DOHH2 (cell line): ENCODE data around the gene TMEM79.

ENCODE experiments used
- H3F3A ChIP-seq: fragments of 200-600 bp; sonication (generic), shearing (Covaris generic); 2 replicates; pipeline ENCODE4 v1.6.0; 2016; ENCODE audit warnings: antibody characterized with exemption, mild to moderate bottlenecking; ENCODE audit not compliant: control insufficient read depth, insufficient read depth
- H3K27ac ChIP-seq: fragments of 200-600 bp; sonication (generic); 2 replicates; pipeline ENCODE4 v1.5.1; 2014; ENCODE audit warnings: low read depth, mild to moderate bottlenecking, low read length, moderate library complexity
- H3K27me3 ChIP-seq: fragments of 200-600 bp; sonication (generic); 2 replicates; pipeline ENCODE4 v1.6.1; 2014; ENCODE audit warnings: mild to moderate bottlenecking, low read length, mixed read lengths; ENCODE audit not compliant: control insufficient read depth
- H3K36me3 ChIP-seq: fragments of 200-600 bp; sonication (generic); 2 replicates; pipeline ENCODE4 v1.6.1; 2014; ENCODE audit warnings: mild to moderate bottlenecking, low read length, moderate library complexity, mixed read lengths; ENCODE audit not compliant: control insufficient read depth
- H3K4me1 ChIP-seq: fragments of 200-600 bp; sonication (generic); 2 replicates; pipeline ENCODE4 v1.6.1; 2014; ENCODE audit warnings: mild to moderate bottlenecking, low read length, mixed read lengths; ENCODE audit not compliant: control insufficient read depth
- H3K4me2 ChIP-seq: fragments of 200-600 bp; sonication (generic); 2 replicates; pipeline ENCODE4 v1.6.0; 2014; ENCODE audit warnings: mild to moderate bottlenecking, low read length, moderate library complexity
- H3K4me3 ChIP-seq: fragments of 200-600 bp; sonication (generic); 2 replicates; pipeline ENCODE4 v1.5.1; 2014; ENCODE audit warnings: mild to moderate bottlenecking, low read length, mixed read lengths
- H3K79me2 ChIP-seq: fragments of 200-600 bp; sonication (generic); 2 replicates; pipeline ENCODE4 v1.6.1; 2014; ENCODE audit warnings: mild to moderate bottlenecking, low read length, mixed read lengths; ENCODE audit not compliant: control insufficient read depth
- H3K9me2 ChIP-seq: fragments of 200-600 bp; sonication (generic); replicated peaks from 2 replicates; pipeline ENCODE4 v1.6.1; 2014; ENCODE audit warnings: mild to moderate bottlenecking, low read length, mixed read lengths; ENCODE audit not compliant: control insufficient read depth
- H3K9me3 ChIP-seq: fragments of 200-600 bp; sonication (generic); 2 replicates; pipeline ENCODE4 v1.6.1; 2014; ENCODE audit warnings: antibody characterized with exemption, low read length, mixed read lengths; ENCODE audit not compliant: control insufficient read depth, insufficient read depth
- H4K20me1 ChIP-seq: fragments of 200-600 bp; sonication (generic); 2 replicates; pipeline ENCODE4 v1.6.0; 2014; ENCODE audit warnings: low read depth, mild to moderate bottlenecking, antibody characterized with exemption, low read length, moderate library complexity; ENCODE audit not compliant: control insufficient read depth, insufficient read depth
- EZH2phosphoT487 ChIP-seq: fragments of 200-600 bp; sonication (generic); IDR thresholded peaks from 2 replicates; pipeline ENCODE4 v1.6.1; 2017; ENCODE audit warnings: borderline replicate concordance, mild to moderate bottlenecking, antibody characterized with exemption, low read length, moderate library complexity, mixed read lengths
- TF ChIP-seq, protein P1 (sequence below): fragments of 200-600 bp; sonication (generic); IDR thresholded peaks from one replicate; pipeline ENCODE4 v1.5.1; 2014; ENCODE audit warnings: antibody characterized with exemption, mild to moderate bottlenecking, low read depth, low read length; ENCODE audit not compliant: poor library complexity, severe bottlenecking

Gene TMEM79

DNA sequence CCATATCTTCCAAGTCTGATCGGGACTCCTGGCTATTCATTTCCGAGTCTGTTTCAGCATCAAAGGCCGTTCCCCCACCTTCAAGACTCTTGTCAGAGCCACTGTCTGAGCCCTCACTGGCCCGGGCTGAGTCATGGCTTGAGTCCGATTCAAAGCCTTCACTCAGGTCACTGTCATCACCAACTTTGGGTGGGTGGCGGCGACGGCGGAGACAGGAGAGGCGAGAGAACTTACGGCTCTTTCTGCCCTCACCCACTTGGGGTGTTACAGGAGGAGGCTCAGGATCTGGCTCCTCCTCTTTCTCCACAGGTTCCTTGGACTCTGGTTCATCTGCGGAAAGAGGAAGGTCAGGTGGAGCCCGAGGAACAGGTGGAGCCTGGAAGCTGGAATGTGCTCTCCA, 18.1 kb upstream of the TMEM79 start:
- no peaks in the 10 kb centered on the region for H3K9me3 ChIP-seq
- no peaks in the 10 kb centered on the region for H3K4me1 ChIP-seq
- H3F3A ChIP-seq: no peaks in the 10 kb centered on the region
- H3K9me2 ChIP-seq: no peaks in the 10 kb centered on the region
- no peaks in the 10 kb centered on the region for H3K79me2 ChIP-seq
- H3K27ac ChIP-seq: no peak overlapping the region
- peaks cover 82% of the 10 kb centered on the region for H3K36me3 ChIP-seq
- no peaks in the 10 kb centered on the region for H3K27me3 ChIP-seq
- H4K20me1 ChIP-seq: no peaks in the 10 kb centered on the region
- no peak for TF ChIP-seq EZH2phosphoT487
- TF ChIP-seq, protein P1, sequence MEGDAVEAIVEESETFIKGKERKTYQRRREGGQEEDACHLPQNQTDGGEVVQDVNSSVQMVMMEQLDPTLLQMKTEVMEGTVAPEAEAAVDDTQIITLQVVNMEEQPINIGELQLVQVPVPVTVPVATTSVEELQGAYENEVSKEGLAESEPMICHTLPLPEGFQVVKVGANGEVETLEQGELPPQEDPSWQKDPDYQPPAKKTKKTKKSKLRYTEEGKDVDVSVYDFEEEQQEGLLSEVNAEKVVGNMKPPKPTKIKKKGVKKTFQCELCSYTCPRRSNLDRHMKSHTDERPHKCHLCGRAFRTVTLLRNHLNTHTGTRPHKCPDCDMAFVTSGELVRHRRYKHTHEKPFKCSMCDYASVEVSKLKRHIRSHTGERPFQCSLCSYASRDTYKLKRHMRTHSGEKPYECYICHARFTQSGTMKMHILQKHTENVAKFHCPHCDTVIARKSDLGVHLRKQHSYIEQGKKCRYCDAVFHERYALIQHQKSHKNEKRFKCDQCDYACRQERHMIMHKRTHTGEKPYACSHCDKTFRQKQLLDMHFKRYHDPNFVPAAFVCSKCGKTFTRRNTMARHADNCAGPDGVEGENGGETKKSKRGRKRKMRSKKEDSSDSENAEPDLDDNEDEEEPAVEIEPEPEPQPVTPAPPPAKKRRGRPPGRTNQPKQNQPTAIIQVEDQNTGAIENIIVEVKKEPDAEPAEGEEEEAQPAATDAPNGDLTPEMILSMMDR: no peak
- H3K4me2 ChIP-seq: no peak overlapping the region
- no peak overlapping the region for H3K4me3 ChIP-seq

- no peaks in the 10 kb centered on the region for H3K27me3 ChIP-seq
- no peaks in the 10 kb centered on the region for H4K20me1 ChIP-seq
- no peak overlapping the region for H3K4me3 ChIP-seq
- H3K4me2 ChIP-seq: no peak overlapping the region
- no peak overlapping the region for H3K27ac ChIP-seq
- H3K4me1 ChIP-seq: no peaks in the 10 kb centered on the region
- H3K36me3 ChIP-seq: peaks cover 85% of the 10 kb centered on the region
- TF ChIP-seq, protein P1: no peak
- no peak for TF ChIP-seq EZH2phosphoT487
- no peaks in the 10 kb centered on the region for H3K9me2 ChIP-seq
- H3F3A ChIP-seq: no peaks in the 10 kb centered on the region
- H3K79me2 ChIP-seq: no peaks in the 10 kb centered on the region
- H3K9me3 ChIP-seq: no peaks in the 10 kb centered on the region
These were observed 15.8 kb upstream of the TMEM79 start for GRCh38 chr1:156268336-156268735.

GRCh38 chr1:156270314-156270713, 13.8 kb upstream of the TMEM79 start:
- H3K27me3 ChIP-seq: no peaks in the 10 kb centered on the region
- no peaks in the 10 kb centered on the region for H3K79me2 ChIP-seq
- no peaks in the 10 kb centered on the region for H3K9me3 ChIP-seq
- TF ChIP-seq, protein P1: no peak
- TF ChIP-seq EZH2phosphoT487: no peak
- H3K4me3 ChIP-seq: no peak overlapping the region
- no peak overlapping the region for H3K27ac ChIP-seq
- no peaks in the 10 kb centered on the region for H3K9me2 ChIP-seq
- H4K20me1 ChIP-seq: no peaks in the 10 kb centered on the region
- H3K36me3 ChIP-seq: peaks cover 89% of the 10 kb centered on the region
- H3F3A ChIP-seq: no peaks in the 10 kb centered on the region
- H3K4me2 ChIP-seq: no peak overlapping the region
- no peaks in the 10 kb centered on the region for H3K4me1 ChIP-seq
